NOMO-1 treated with DMSO at 0.1 percent for 48 hours (cell line): ENCODE measurements around the gene SSRP1.
"Not testable (repeated sequence)": the region's sequence is repeated elsewhere in the genome, so short reads cannot be mapped to it uniquely, and the experiment has no call there.

Experiments used
- DNase-seq: peaks from one replicate; lab custom pipeline; 2025; ENCODE audit not compliant: unreplicated experiment; lab: John Stamatoyannopoulos, UW

Gene SSRP1

GRCh38 chr11:57340039-57340615 lies 4.4 kb upstream of the SSRP1 start:
- DNase-seq: no peak

GRCh38 chr11:57339328-57339727 lies 3.6 kb upstream of the SSRP1 start:
- no peak for DNase-seq

- no peak for DNase-seq
Measured at GRCh38 chr11:57338142-57338541, 2.5 kb upstream of the SSRP1 start, which contains the start of gene P2RX3. Gene P2RX3, plus strand, starts transcription at chr11:57338352. Its CDS starts 199 bp downstream, at chr11:57338551.

GRCh38 chr11:57336856-57337255 lies 1.2 kb upstream of the SSRP1 start:
- not testable (repeated sequence) for DNase-seq

GRCh38 chr11:57336111-57336666 lies 497 bp upstream of the SSRP1 start:
- DNase-seq: no peak

GRCh38 chr11:57335023-57335342 lies 709 bp downstream of the SSRP1 start:
- no peak for DNase-seq

GRCh38 chr11:57332694-57333440 lies 2.8 kb downstream of the SSRP1 start:
- DNase-seq: no peak

GRCh38 chr11:57331720-57332119 lies 4.0 kb downstream of the SSRP1 start:
- no peak for DNase-seq

- DNase-seq: no peak
Measured at GRCh38 chr11:57330029-57330428, 5.7 kb downstream of the SSRP1 start.

- DNase-seq: no peak
Measured at GRCh38 chr11:57327721-57328120, 8.0 kb downstream of the SSRP1 start.

- no peak for DNase-seq
Measured at GRCh38 chr11:57325735-57326048, 10.0 kb downstream of the SSRP1 start.

GRCh38 chr11:57324886-57325734 lies 10.6 kb downstream of the SSRP1 start, which contains the start of gene TNKS1BP1:
Gene TNKS1BP1, minus strand, starts transcription at chr11:57324952. Its CDS starts 3,067 bp downstream, at chr11:57321885.
- peak; percentile 95 for DNase-seq

GRCh38 chr11:57324154-57324885 lies 11.4 kb downstream of the SSRP1 start:
- no peak for DNase-seq

GRCh38 chr11:57323855-57324153 lies 11.9 kb downstream of the SSRP1 start:
- DNase-seq: no peak

GRCh38 chr11:57323167-57323854 lies 12.4 kb downstream of the SSRP1 start:
- no peak for DNase-seq

- DNase-seq: no peak
Measured at GRCh38 chr11:57322256-57323166, 13.2 kb downstream of the SSRP1 start.

- no peak for DNase-seq
Measured at GRCh38 chr11:57321388-57322255, 14.1 kb downstream of the SSRP1 start.

- DNase-seq: no peak
Measured at GRCh38 chr11:57320719-57321387, 14.8 kb downstream of the SSRP1 start.
